ENCODE results near the gene MRRF.

DNA sequence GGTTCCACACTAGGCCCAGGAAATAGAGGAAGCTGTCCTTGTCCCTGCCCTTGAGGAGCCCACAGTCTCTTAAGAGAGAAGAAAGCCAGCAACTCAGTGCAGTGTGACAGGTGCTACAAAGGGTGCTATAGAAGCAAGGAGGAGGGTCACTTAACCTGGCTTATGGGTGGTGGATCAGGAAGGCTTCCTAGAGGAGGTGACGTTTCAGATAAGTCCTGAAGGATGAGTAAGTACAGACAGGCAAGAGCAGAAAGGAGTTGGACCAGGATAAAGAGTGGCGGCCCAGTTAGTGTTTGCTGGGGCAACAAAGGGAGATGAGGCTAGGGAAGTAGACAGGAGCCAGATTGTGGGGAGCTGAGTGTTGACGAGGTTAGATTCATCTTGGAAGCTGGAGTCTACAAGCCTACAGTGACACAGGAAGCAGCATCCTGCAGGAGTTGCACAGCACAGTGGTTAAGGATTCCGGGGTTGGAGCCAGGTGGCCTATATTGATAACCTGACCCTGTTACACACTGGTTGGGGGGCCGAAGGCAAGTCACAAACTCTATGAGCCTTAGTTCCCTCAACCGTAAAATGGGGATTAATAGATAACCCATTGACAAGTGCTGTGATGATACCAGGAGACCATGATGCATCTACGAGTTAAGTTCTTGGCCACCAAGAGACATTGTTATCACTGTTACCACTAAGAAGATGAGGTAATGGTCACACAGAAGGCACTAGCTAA, 30.5 kb upstream of the MRRF start:
- TF ChIP-seq, protein P1, sequence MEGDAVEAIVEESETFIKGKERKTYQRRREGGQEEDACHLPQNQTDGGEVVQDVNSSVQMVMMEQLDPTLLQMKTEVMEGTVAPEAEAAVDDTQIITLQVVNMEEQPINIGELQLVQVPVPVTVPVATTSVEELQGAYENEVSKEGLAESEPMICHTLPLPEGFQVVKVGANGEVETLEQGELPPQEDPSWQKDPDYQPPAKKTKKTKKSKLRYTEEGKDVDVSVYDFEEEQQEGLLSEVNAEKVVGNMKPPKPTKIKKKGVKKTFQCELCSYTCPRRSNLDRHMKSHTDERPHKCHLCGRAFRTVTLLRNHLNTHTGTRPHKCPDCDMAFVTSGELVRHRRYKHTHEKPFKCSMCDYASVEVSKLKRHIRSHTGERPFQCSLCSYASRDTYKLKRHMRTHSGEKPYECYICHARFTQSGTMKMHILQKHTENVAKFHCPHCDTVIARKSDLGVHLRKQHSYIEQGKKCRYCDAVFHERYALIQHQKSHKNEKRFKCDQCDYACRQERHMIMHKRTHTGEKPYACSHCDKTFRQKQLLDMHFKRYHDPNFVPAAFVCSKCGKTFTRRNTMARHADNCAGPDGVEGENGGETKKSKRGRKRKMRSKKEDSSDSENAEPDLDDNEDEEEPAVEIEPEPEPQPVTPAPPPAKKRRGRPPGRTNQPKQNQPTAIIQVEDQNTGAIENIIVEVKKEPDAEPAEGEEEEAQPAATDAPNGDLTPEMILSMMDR (IDR thresholded peaks at IDR 0.05): no peak
- TF ChIP-seq POLR2A (IDR thresholded peaks at IDR 0.05) (no peak), POLR2AphosphoS5 (IDR thresholded peaks at IDR 0.05; ENCODE audit: insufficient read depth in 1 of 2, low read depth in 1 of 2) (no peak)

Data from vagina (tissue), 2 donors.